K562 (cell line): ENCODE results near the gene RPL39. TPM values are rescaled to one million over a fixed set of nuclear protein-coding genes. Genes with fewer than 3 reads are reported as not detected.

Source experiments
- ATAC-seq: fragments of 200-7000 bp; cut with Tn5 transposase; 3 replicates; pipeline ENCODE4 v1.9.1; 2020; ENCODE audit warnings: moderate library complexity
- BruUV-seq: library from RNA; stranded (reverse); fragments of 400-500 nt; replicated peaks from 2 replicates; lab custom pipeline; 2021; lab: Mats Ljungman, UMichigan
- CTCF ChIA-PET: fragments of 300-600 bp; formaldehyde crosslinking; extraction: SDS; loops from one replicate; lab custom pipeline; 2021; ENCODE audit warnings: low intra/inter-chr PET ratio; lab: Yijun Ruan, JAX
- POLR2A ChIA-PET: fragments of 300-600, 350-650 bp; sonication (Branson Sonifier 250); formaldehyde crosslinking; extraction: SDS; loops from one replicate; lab custom pipeline; 2021; ENCODE audit warnings: antibody characterized with exemption, inconsistent platforms; lab: Yijun Ruan, JAX
- DNase-seq, 4 experiments: peaks; one replicate each; pipeline versions ENCODE4 v3.0.0 to v3.0.0-alpha.2; 2011 to 2018; ENCODE audit warnings: low spot score in 3 of 4, mixed read lengths in 3 of 4; ENCODE audit errors: extremely low read depth in 1 of 4
- FAIRE-seq: peaks from 2 replicates; lab custom pipeline; 2011; peaks lifted over from hg19 to GRCh38; lab: Jason Lieb, UNC
- H2AFZ ChIP-seq: 2 replicates; pipeline ENCODE4 v1.6.0; 2011; ENCODE audit warnings: low read depth, low read length, control low read depth, inconsistent platforms
- H3K27ac ChIP-seq: fragments of 200-600 bp; 3 replicates; pipeline ENCODE4 v1.8.0; 2011; ENCODE audit warnings: low read depth, mild to moderate bottlenecking, control low read depth, inconsistent platforms, low read length, moderate library complexity, mixed read lengths; ENCODE audit errors: extremely low read depth
- H3K27me3 ChIP-seq, 2 experiments: fragments of 300-600 bp in 1 of 2; 2 replicates in 1 of 2; 3 replicates in 1 of 2; pipeline versions ENCODE4 v1.6.0 to v1.8.0; 2011; ENCODE audit warnings: inconsistent platforms in 2 of 2, low read length in 2 of 2, mild to moderate bottlenecking in 1 of 2, mixed read lengths in 1 of 2, moderate library complexity in 1 of 2; ENCODE audit not compliant: control insufficient read depth in 2 of 2, insufficient read depth in 2 of 2
- H3K36me3 ChIP-seq: fragments of 300-600 bp; 3 replicates; pipeline ENCODE4 v1.8.0; 2011; ENCODE audit warnings: mild to moderate bottlenecking, low read length, inconsistent platforms; ENCODE audit not compliant: control insufficient read depth, insufficient read depth
- H3K4me1 ChIP-seq, 2 experiments: fragments of 200-600 bp in 1 of 2; replicated peaks in 1 of 2; 2 replicates in 1 of 2; 3 replicates in 1 of 2; pipeline versions ENCODE4 v1.5.1 to v1.8.0; 2011; ENCODE audit warnings: inconsistent platforms in 2 of 2, low read length in 2 of 2, mild to moderate bottlenecking in 1 of 2, mixed read lengths in 1 of 2, moderate library complexity in 1 of 2; ENCODE audit not compliant: control insufficient read depth in 2 of 2, insufficient read depth in 2 of 2
- H3K4me2 ChIP-seq: 2 replicates; pipeline ENCODE4 v1.6.1; 2011; ENCODE audit warnings: low read length, control low read depth, inconsistent platforms, mixed read lengths; ENCODE audit not compliant: insufficient read depth
- H3K4me3 ChIP-seq: fragments of 200-600 bp; sonication (generic), shearing (Covaris generic); 2 replicates; pipeline ENCODE4 v1.5.1; 2016; ENCODE audit warnings: control low read depth, inconsistent platforms
- H3K79me2 ChIP-seq: fragments of 200-600 bp; 3 replicates; pipeline ENCODE4 v1.8.0; 2011; ENCODE audit warnings: low read length, inconsistent platforms; ENCODE audit not compliant: control insufficient read depth, insufficient read depth
- H3K9ac ChIP-seq, 2 experiments: 2 replicates each; pipeline versions ENCODE4 v1.6.0 to v1.6.1; 2011; ENCODE audit warnings: low read depth in 2 of 2, low read length in 2 of 2, control low read depth in 1 of 2, inconsistent platforms in 1 of 2, mild to moderate bottlenecking in 1 of 2, mixed read lengths in 1 of 2; ENCODE audit not compliant: insufficient read depth in 1 of 2
- H3K9me1 ChIP-seq: one replicate; pipeline ENCODE4 v1.6.0; 2011; ENCODE audit warnings: inconsistent platforms, mild to moderate bottlenecking, low read length, moderate library complexity; ENCODE audit not compliant: control insufficient read depth, insufficient read depth
- H3K9me3 ChIP-seq: replicated peaks from 2 replicates; pipeline ENCODE4 v1.5.1; 2011; ENCODE audit warnings: low read depth, low read length, inconsistent platforms; ENCODE audit not compliant: control insufficient read depth, insufficient read depth
- H4K20me1 ChIP-seq: replicated peaks from 2 replicates; pipeline ENCODE4 v1.6.1; 2011; ENCODE audit warnings: low read length, inconsistent platforms, mixed read lengths; ENCODE audit not compliant: control insufficient read depth, insufficient read depth
- ARID4B ChIP-seq: sonication (generic); formaldehyde crosslinking; IDR thresholded peaks from 2 replicates; pipeline ENCODE4 v1.8.0; 2022; ENCODE audit warnings: mild to moderate bottlenecking, missing genetic modification reagents
- BCLAF1 ChIP-seq, 2 experiments: fragments of 450-650 bp in 1 of 2; IDR thresholded peaks; 2 replicates each; pipeline ENCODE4 v1.6.1; 2011 to 2017; ENCODE audit warnings: low read depth in 2 of 2, antibody characterized with exemption in 1 of 2, borderline replicate concordance in 1 of 2, low read length in 1 of 2, mild to moderate bottlenecking in 1 of 2, mixed read lengths in 1 of 2; ENCODE audit not compliant: control insufficient read depth in 1 of 2
- CREB3 ChIP-seq: fragments of 450-650 bp; conservative IDR thresholded peaks from 2 replicates; pipeline ENCODE4 v1.6.1; 2016; ENCODE audit warnings: missing genetic modification characterization, low read depth, mild to moderate bottlenecking, missing compliant biosample characterization, moderate library complexity
- ESRRA ChIP-seq: fragments of 450-650 bp; IDR thresholded peaks from 2 replicates; pipeline ENCODE4 v1.6.1; 2014; ENCODE audit warnings: low read depth, mild to moderate bottlenecking, moderate library complexity, borderline replicate concordance
- RCOR1 ChIP-seq, 2 experiments: IDR thresholded peaks; 2 replicates each; pipeline ENCODE4 v1.6.1; 2012; ENCODE audit warnings: low read depth in 2 of 2, low read length in 2 of 2, borderline replicate concordance in 1 of 2, improper control_type of control experiment in 1 of 2
- SMAD2 ChIP-seq: fragments of 150-350 bp; IDR thresholded peaks from 2 replicates; pipeline ENCODE4 v1.6.1; 2014; ENCODE audit warnings: low read depth, mild to moderate bottlenecking, low read length
- TAF7 ChIP-seq: fragments of 450-650 bp; IDR thresholded peaks from 2 replicates; pipeline ENCODE4 v1.6.1; 2016; ENCODE audit warnings: missing genetic modification characterization, missing compliant biosample characterization
- TBL1XR1 ChIP-seq, 2 experiments: IDR thresholded peaks; 2 replicates each; pipeline ENCODE4 v1.6.1; 2012; ENCODE audit warnings: improper control_type of control experiment in 2 of 2, low read length in 2 of 2, mild to moderate bottlenecking in 1 of 2
- ZBTB34 ChIP-seq: fragments of 250-450 bp; sonication (Bioruptor Pico); IDR thresholded peaks from 2 replicates; pipeline ENCODE4 v1.8.0; 2021; ENCODE audit warnings: mild to moderate bottlenecking, moderate library complexity
- ZKSCAN3 ChIP-seq: fragments of 250-450 bp; sonication (Bioruptor Pico); IDR thresholded peaks from 2 replicates; pipeline ENCODE4 v1.4.0; 2020
- WGBS: fragments of 100-300 bp; shearing (Covaris generic); methylation state at CpG from one replicate; pipeline ENCODE4 v1.1.6; 2016; ENCODE audit warnings: low coverage, mixed read lengths; ENCODE audit not compliant: insufficient coverage; ENCODE audit errors: missing lambda C conversion rate; 5-methylcytosine and 5-hydroxymethylcytosine counted together
- in situ Hi-C: fragments of 300-500 bp; cut with MboI; formaldehyde crosslinking; loops from 4 replicates; pipeline ENCODE4 v1.15.0; 2018; ENCODE audit warnings: inconsistent platforms, mixed read lengths
- intact Hi-C: fragments of 100-400 bp; cut with micrococcal nuclease; formaldehyde crosslinking; loops from 2 replicates; pipeline ENCODE4 v1.14.2; 2022
- polyA plus RNA-seq, 8 experiments: library from polyadenylated mRNA; depleted of rRNA in 4 of 8; stranded (reverse) in 5 of 8; unstranded in 3 of 8; fragments of >200 nt; fragmentation: Nextera tagmentation in 2 of 8; fragmentation: Illumina TruSeq in 1 of 8; extraction: Ambion mirVana in 2 of 8; extraction: Trizol in 1 of 8; gene quantifications; 2 replicates each; pipeline versions ENCODE4 v1.2.1 to v1.2.3, GENCODE V29; 2011 to 2014; ENCODE audit warnings: inconsistent platforms in 1 of 8, missing spikeins in 1 of 8
- total RNA-seq, 7 experiments: library from RNA; depleted of rRNA in 6 of 7; stranded (reverse); fragments of >200 nt in 6 of 7; fragmentation: Illumina TruSeq in 2 of 7; extraction: Trizol in 2 of 7; gene quantifications; 2 replicates each; pipeline versions ENCODE4 v1.2.1 to v1.2.3, GENCODE V29; 2011 to 2021; ENCODE audit warnings: low replicate concordance in 1 of 7

Gene RPL39
- total and polyA plus RNA-seq, 9 of the 15 experiments (the other 6 are each of a cell fraction or from before 2014, with no cell fraction given) = 1,382 to 5,043 (median 3,226) TPM

- FAIRE-seq = no peak
- no peaks in the 10 kb centered on the region for H3K9me3 ChIP-seq
- TF ChIP-seq BCLAF1 (IDR thresholded peaks at IDR 0.05; ENCODE audit: borderline replicate concordance in 1 of 2, control insufficient read depth in 1 of 2, low read depth in 2 of 2, low read length in 1 of 2) (no peak), RCOR1 (IDR thresholded peaks at IDR 0.05; ENCODE audit: borderline replicate concordance in 1 of 2, low read depth in 2 of 2, low read length in 2 of 2) (no peak), ZBTB34 (CRISPR knock-in tag) (no peak), TAF7 (tag) (no peak), TBL1XR1 (IDR thresholded peaks at IDR 0.05; ENCODE audit: low read length in 2 of 2) (no peak), ZKSCAN3 (no peak), ARID4B (CRISPR knock-in tag) (no peak), ESRRA (no peak), CREB3 (tag) (no peak), SMAD2 (no peak)
- TF ChIP-seq, all 486 proteins: peak for 0
- intact Hi-C loops (no loop called here), in situ Hi-C loops (loop anchor here (10.0 kb wide), 1 partner anchor 248 kb away; no protein-coding TSS in a partner anchor)
- CTCF ChIA-PET = no interaction called here
- DNase-seq = no peak
- 27% methylated on average over 2 of the region's 3 CpGs for WGBS
- Histone ChIP-seq H3K9ac (no peak overlapping the region), H3K4me3 (no peak overlapping the region), H3K27ac (no peak overlapping the region), H3K9me1 (no peaks in the 10 kb centered on the region), H3K4me1 (peaks cover 0 to 22% of the 10 kb centered on the region in 2 experiments; a peak in 3 of 5 replicates), H3K27me3 (no peaks in the 10 kb centered on the region), H3K36me3 (no peaks in the 10 kb centered on the region), H2AFZ (no peak overlapping the region), H3K4me2 (no peak overlapping the region), H3K79me2 (no peaks in the 10 kb centered on the region), H4K20me1 (no peaks in the 10 kb centered on the region)
- ATAC-seq = no peak
- BruUV-seq = no TSS peak
- POLR2A ChIA-PET = interaction anchor here (0.6 kb wide), 1 partner anchor 115 kb away, joined by 3 read pairs; no protein-coding TSS in a partner anchor
These were observed 28.7 kb downstream of the RPL39 start for GRCh38 chrX:119762718-119763117.
